DMS153 (cell line): Measurements from ENCODE around the gene PRR23C.
"Not testable (repeated sequence)": the region's sequence is repeated elsewhere in the genome, so short reads cannot be mapped to it uniquely, and the experiment has no call there.

Source experiments
- DNase-seq: peaks from one replicate; lab custom pipeline; 2025; lab: John Stamatoyannopoulos, UW

Gene PRR23C

GRCh38 chr3:139044366-139045210, at the start of gene PRR23C:
Gene PRR23C (minus strand): TSS chr3:139044892. CDS start chr3:139044620, 272 bp downstream.
- DNase-seq = no peak

GRCh38 chr3:139093840-139094239, 49.1 kb upstream of the PRR23C start:
- DNase-seq = no peak

GRCh38 chr3:139088462-139089324, 44.0 kb upstream of the PRR23C start:
- no peak for DNase-seq

GRCh38 chr3:139087621-139088020, 42.9 kb upstream of the PRR23C start:
- DNase-seq = no peak

- no peak for DNase-seq
Measured at GRCh38 chr3:139084176-139084575, 39.5 kb upstream of the PRR23C start.

DNA sequence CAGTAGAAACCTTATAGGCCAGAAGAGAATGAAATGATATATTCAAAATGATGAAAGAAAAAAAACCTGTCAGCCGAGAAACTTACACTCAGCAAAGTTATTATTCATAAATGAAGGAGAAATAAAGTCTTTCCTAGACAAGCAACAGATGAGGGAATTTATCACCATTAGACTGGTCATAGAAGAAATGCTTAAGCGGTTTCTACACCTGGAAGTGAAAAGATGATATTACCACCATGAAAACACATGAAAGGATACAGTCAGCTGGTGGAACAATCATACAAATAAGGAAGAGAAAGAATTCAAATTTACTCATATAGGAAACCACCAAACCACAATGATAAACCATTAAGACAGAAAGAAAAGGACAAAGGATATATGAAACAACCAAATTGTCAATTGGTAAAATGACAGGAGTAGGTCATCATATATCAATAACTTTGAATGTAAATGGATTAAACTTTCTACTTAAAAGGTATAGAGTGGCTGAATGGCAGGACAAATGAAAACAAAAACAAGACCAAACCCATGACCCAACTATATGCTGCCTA, 29.9 kb upstream of the PRR23C start:
- no peak for DNase-seq

DNA sequence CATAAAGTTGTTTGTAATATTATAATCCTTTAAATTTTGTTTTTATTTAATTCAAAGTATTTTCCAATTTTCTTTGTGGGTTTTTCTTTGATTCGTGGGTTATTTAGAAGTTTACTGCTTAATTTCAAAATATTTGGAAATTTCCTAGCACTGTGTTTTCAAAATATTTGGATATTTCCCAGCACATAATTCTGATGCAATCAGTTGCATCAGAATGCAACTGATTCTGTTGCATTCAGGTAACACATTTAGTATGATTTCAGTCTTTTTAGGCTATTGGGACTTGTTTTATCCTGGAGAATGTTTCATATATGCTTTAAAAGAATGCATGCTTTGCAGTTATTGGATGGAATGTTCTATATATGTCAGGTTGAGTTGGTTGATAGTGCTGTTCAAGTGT, 18.2 kb upstream of the PRR23C start:
- DNase-seq = no peak

DNA sequence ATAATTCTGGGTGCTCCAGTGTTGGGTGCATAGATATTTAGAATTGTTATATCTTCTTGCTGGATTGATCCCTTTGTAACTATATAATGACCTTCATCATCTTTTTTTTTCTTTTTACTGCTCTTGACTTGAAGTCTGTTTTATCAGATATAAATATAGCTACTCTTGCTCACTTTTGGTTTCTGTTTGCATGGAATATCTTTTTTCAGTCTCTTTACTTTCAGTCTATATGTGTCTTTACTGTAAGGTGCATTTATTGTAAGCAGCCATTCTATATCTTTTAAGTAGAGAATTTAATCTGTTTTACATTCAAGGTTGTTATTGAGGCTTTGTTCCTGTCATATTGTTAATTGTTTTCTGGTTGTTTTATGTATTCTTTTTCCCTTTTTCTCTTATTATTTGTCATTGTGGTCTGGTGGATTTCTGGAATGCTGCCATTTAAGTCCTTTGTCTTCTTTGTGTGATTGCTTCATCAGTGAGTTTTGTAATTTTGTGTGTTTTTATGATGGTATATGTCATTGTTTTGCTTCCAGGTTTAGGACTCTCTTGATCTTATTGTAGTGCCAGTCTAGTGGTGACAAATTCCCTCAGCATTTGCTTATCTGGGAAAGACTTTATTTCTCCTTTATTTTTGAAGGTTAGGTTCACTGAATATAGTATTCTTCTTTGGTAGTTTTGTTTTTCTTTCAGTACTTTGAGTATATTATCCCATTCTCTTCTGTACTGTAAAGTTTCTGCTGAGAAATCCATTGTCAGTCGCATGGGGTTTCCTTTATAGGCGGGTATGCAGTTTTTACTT, 8.3 kb upstream of the PRR23C start:
- no peak for DNase-seq

- no peak for DNase-seq
Measured at GRCh38 chr3:139043554-139044365, 932 bp downstream of the PRR23C start.

DNA sequence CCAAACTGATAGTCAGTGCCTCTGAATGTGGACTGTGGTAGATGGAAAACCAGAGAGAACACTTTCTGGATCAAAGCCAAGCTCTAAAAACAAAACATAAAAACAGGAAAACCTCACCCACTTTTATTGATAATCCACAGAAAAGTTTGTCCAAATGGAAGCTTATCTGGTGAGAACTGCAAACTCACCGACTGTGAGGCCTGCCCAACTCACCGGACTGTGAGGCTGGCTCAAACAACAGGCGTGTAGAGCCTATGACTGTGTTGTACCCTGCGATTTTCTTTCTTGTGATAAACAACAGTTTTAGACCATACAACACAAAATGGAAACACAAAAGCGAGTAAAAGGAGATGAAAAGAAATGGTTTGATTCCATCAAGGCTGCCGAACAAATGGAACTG, 7.2 kb downstream of the PRR23C start:
- no peak for DNase-seq

- no peak for DNase-seq
Measured at GRCh38 chr3:139032326-139033002, 12.2 kb downstream of the PRR23C start.

GRCh38 chr3:139030576-139030975, 14.1 kb downstream of the PRR23C start:
- not testable (repeated sequence) for DNase-seq

- DNase-seq = no peak
Measured at GRCh38 chr3:139024968-139025367, 19.7 kb downstream of the PRR23C start.

GRCh38 chr3:139020868-139021234, 23.8 kb downstream of the PRR23C start, which contains the start of gene PRR23B:
Gene PRR23B (minus strand): TSS chr3:139020926. CDS start chr3:139020661, 265 bp downstream.
- no peak for DNase-seq

DNA sequence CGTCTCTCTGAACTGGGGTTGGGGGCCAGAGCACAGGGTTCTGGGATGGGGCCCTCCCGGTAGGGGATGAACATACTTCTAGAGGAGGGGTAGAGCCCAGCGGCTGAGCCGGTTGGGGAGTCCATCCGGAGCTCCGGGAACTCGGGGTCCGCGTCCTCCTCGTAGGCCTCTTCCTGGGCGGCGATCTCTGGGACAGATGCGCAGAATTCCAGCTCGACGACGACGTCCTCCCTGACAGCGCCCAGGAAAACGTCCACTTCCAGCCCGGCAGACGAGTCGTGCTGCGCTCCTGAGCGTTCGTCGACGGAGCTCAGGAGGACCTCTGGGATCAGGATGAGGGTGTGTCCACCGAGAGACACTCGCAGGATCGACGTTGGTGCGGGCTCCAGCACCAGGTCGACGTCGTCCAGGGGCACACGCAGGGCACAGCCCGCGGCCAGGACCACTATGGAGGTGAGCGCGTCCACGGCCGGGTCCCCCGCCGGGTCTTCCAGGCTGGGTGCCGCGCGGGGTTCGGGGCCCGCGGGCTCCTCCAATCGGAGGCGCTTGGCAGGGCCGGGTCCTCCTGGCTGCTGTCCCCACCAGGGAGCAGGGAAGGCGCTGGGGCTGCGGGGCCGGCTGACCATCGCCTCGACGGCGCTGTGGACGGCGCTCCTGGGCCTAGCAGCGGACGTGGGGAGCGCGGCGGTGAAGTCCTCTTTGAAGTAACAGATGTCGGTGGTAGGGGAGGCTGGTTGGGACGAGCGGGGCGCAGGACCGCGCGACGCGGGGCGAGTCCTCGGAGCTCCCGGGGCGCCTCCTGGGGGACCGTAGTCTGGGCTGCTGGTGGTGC, 24.4 kb downstream of the PRR23C start:
- DNase-seq = no peak

- DNase-seq = no peak
Measured at GRCh38 chr3:139016430-139017048, 28.2 kb downstream of the PRR23C start.

DNA sequence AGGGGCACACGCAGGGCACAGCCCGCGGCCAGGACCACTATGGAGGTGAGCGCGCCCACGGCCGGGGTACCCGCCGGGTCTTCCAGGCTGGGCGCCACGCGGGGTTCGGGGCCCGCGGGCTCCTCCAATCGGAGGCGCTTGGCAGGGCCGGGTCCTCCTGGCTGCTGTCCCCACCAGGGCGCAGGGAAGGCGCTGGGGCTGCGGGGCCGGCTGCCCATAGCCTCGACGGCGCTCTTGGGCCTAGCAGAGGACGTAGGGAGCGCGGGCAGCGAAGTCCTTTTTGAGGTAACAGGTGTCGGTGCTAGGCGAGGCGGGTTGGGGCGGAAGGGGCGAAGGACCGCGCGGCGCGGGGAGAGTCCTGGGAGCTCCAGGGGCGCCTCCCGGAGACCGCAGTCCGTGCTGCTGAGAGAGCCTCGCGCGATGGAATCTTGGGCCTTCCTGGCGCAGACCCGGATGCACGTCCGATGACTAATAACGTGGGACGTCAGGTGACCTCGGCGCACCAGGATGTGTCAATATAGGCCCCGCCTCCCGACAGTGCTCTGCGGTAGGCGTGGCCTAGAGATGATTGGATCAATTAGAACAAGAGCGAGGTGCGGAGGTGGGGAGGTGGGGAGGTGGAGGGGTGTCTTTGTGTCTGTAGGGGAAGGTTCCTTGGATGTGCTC, 38.5 kb downstream of the PRR23C start, which contains the start of gene PRR23A:
PRR23A (minus strand) TSS at position 218 of the 666 bp plus-strand sequence; CDS start at position 218, 0 bp downstream.
- no peak for DNase-seq

DNA sequence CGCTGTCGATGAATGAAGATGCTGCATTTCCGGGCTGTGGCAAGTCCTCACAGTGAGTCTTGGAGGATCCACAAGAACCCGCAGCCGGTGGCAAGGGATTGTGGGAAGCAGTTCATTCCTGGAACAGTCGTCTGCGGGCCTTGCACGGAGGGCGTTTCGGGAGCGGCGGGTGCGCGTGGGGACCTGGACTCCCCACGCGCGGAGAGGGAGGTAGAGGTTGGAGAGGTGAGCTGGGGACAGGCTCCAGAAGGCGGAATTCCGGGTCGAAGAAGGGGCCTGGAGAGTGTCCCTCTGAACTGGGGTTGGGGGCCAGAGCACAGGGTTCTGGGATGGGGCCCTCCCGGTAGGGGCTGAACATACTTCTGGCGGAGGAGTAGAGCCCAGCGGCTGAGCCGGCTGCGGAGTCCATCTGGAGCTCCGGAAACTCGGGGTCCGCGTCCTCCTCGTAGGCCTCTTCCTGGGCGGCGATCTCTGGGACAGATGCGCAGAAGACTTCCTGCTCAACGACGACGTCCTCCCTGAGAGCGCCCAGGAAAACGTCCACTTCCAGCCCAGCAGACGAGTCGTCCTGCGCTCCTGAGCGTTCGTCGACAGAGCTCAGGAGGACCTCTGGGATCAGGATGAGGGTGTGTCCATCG, 39.2 kb downstream of the PRR23C start:
- DNase-seq = no peak
